GM21526 (cell line): ENCODE results near the gene FZR1.

ENCODE experiments used
- ATAC-seq: cut with Tn5 transposase; IDR thresholded peaks from one replicate; pipeline ENCODE4 v1.9.1; 2021; ENCODE audit warnings: moderate library complexity; ENCODE audit not compliant: unreplicated experiment, low FRiP score

Gene FZR1

DNA sequence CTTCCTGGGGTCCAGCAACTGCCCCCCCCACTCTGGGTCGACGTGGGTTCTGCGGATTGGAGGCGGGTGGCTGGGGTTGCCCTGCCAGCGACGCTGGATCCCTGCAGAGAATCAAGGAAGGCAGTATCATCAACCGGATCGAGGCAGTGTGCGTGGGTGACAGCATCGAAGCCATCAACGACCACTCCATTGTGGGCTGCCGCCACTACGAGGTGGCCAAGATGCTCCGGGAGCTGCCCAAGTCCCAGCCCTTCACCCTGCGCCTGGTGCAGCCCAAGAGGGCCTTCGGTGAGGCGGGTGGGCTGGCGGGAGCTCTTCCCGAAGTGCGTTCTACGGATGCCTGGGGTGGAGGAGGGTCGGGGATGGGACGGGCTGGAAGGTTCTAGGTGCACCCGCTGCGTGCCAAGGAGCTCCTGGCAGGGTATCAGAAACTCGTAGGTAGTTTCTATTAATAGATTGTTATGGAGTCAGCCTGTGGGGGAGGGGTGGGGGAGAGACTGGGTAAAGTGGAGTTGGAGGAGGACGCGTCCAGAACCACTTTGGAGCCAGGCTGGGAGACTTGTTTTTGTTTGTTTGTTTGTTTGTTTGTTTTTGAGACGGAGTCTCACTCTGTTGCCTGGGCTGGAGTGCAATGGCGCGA lies 80.7 kb downstream of the FZR1 start:
- no peak for ATAC-seq
